Colon (tissue), 2 donors: ENCODE data around the gene COL6A3.
"Not testable (repeated sequence)": the region's sequence is repeated elsewhere in the genome, so short reads cannot be mapped to it uniquely, and the experiment has no call there.

Experiments
- FAIRE-seq: peaks from 2 replicates; lab custom pipeline; 2012; peaks lifted over from hg19 to GRCh38; lab: Jason Lieb, UNC
- donor health status: control.
- donor health status: control.

Gene COL6A3

DNA sequence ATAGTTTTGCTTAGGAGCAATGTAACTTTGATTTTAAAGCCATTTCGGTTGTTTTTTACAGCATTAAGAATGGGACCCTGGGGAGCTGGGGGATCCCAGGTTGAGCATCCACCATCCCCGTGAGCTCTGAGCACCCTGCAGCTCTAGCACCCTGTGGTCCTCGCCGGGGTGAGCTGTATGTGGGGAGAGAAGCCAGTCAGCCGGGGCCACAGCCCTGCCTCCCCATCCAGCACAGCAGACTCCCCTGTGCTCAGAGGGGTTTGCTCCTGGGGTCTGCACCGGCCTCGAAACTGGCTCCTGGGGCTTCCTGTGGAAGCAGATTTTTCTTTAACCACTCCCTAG lies 1.3 kb downstream of the COL6A3 start:
- no peak for FAIRE-seq

DNA sequence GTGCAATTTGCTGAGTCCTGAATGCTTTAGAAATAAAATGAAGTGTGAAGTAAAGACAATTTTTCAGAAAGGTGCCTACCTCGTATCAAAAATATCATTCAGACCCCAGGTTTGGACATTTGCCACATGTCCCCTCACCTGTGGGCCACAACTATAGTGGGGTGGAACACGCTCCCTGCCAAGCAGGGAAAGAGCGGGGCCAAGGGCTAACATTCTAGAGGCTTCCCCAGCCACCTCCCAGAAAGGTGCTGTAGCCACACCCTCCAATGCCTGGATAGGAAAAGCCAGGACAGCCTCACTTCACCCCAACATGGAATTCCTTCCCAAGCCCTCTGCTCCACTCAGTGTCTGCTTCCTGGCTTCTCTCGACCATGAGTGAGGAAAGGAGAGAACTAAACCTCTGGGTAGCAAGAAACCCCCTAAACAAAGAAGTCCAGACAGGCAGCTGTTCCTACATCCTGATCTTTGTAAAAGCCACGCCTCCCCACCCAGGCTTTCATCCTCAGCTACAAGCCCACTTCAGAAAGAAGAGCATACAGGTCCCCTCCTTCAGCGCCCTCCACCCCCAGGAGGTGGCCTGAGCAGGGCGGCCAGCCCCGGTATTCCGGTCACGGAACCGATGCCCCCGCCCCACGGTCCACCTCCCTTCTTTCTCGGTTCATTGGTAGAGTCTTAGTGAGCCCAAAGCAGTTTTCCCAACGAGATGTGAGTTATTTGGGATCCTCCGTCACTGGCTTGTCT lies 2.1 kb downstream of the COL6A3 start:
- FAIRE-seq: no peak

DNA sequence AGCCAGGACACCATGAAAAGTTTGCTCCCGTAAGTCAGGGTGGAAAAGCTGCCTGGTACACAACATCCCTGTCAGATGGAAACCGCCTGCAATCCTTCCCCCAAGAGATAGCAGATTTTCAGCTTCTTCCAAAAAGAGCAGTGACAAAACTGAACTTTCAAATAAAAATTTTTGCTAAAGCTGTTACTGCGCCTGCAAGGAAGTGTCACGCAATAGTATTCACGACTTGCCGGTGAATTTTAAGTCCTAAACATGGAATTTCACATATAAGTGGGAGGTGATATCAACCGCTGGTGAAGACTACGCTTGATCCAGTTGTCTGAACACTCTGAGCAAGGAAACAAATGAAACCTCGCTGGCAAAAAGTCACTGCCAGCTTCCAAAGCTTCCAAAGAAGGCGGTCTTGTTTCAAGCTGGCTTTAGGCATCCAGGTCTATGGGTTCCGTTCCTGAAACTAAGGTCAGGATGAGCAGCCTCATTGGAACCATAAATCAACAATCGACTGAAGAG lies 2.8 kb downstream of the COL6A3 start:
- FAIRE-seq: no peak

DNA sequence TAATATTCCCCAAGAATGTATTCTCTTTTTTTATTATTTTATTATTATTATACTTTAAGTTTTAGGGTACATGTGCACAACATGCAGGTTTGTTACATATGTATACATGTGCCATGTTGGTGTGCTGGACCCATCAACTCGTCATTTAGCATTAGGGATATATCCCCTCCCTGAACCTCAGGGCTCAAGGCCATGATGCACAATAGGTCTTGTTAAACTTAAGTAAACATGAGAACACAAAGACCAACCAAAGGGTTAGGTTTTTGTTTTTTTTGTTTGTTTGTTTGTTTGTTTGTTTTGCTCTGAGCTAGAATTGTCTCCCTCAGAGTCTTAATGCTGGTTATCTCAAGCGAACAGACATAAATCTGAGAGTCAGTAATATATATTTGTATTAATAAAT lies 4.7 kb downstream of the COL6A3 start:
- not testable (repeated sequence) for FAIRE-seq

DNA sequence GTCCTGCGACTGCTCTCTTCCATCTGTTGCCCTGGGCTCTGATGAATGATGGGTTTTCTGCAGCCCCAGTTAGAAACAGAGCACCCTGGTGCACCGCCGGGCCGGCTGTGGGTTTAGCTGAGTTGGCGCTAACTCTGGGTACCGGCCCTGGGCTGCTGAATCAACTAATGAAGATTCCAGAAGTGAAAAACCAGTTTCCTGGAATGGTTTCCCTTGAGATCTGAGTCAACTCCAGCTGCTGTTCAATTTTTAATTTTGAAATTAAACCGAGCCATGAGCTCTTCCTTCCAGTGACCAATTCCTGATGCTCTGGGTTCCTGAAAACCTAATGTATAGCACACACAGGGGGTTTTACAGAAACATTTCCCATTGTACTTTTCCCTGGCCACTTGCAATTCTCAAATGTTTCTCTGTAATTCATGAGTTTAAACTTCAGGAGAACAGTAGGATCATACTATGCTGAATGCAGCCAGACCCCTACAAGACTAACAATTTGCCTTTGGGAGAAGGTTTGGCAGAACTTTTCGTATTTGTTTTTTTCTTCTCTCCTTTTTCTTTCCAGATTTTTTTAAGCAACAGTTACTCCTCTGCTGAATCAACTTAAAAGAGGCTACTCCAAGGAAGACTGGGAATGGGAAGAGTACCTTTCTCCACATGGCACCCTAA lies 5.5 kb downstream of the COL6A3 start:
- FAIRE-seq: no peak

DNA sequence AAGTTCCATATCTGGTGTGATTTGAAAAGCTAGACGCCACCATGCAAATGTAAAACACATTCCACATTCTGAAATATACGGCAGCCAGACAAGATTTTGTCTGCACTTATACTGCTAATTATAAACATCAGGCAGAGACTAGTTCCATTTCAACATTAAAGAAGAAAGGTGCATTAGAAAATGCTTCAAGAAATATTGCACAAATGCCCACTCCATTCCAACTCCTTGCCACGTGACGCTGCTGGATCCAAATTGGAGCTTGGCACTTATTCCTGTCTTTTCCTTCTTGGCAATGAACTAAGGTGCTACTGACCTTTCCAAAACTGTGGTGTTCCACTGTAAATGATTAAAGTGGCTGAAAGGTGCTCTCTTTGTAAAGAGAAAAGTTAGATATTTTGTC lies 6.3 kb downstream of the COL6A3 start:
- FAIRE-seq: no peak

DNA sequence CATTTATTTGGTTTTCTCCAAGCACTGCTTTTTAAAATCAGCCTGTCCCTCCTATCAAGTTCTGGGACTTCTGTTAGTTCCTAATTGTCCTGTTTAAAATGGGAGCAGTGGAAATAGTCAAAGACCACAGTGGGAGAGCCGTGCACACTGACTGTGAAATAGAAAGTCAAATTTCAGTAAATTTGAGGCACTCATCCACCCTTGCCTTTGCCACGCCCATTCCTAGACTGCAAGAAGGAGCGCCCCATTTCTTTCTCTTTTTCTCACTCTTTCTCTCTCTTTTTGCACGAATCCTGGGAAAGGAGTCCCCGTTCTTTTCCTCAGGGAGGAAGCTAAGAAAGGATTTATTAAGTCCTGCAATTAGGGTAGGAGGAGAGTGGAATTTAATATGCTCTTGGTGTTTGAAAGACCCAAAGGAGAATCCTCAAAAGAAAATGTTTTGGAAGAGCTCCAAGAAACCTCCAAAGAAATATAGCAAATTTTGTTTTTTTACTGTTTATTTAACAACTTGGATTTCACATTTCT lies 7.5 kb downstream of the COL6A3 start:
- FAIRE-seq: no peak

DNA sequence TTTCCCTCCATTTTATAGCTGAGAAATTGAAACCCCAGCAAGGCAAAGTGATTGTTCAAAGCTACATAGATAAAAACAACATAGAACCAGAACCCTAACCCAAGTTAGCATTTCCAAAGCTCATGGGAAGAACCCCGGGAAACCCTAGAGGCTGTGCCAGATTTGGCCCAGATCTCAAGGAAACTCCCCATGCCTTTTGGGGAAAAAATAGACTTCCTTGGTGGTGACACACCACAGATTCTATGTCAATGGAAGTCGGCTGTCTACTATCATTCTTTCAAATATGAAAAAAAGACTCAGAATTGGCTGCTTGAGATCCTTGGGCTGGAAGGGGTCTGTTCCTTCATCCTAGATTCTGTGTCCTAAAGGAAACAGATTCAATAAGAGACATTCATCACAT lies 8.4 kb downstream of the COL6A3 start:
- FAIRE-seq: no peak

DNA sequence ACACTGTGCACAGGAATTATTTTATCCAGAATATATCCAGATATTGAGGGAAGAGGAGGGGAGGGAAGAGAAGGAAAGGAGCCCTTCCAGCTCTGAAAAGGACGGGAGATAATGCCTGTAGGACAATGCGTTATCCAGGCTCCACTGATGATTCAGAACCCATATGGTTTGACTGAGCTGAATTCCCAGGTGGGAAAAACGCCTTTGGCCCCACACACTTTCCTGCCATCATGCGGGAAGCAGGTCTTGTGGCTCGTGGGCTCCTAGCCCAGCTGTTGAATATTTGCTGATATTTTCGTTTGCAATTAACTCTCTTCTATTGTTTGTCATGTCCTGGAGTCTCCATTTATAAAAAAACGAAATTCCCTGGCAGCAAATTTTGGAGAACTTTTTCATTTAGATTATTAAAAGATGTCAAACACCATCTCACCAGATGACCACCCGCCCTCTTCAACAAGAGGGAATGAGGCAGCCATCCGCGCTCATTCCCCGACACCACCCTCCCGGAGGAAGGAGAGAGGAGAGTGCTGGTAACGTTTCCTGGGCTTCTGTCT lies 8.9 kb downstream of the COL6A3 start:
- FAIRE-seq: no peak

DNA sequence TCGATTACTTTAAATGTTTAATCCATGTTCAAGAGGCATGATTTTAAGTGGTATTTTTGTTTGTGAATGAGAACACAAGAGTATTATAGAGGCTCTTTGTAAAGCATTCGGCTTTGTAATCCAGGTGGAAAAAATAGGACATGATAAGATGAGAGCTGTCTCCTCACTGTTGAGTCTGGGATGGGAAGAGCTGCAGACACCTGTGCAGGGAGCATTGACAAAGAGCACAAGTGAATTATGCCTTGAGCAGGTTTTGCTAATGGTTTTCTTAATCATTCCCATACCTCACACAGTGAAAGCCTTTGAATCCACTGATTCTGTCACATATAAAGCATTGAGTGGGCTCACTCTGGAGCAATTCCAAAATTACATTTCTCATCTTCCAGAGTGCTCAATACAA lies 9.6 kb downstream of the COL6A3 start:
- FAIRE-seq: no peak

DNA sequence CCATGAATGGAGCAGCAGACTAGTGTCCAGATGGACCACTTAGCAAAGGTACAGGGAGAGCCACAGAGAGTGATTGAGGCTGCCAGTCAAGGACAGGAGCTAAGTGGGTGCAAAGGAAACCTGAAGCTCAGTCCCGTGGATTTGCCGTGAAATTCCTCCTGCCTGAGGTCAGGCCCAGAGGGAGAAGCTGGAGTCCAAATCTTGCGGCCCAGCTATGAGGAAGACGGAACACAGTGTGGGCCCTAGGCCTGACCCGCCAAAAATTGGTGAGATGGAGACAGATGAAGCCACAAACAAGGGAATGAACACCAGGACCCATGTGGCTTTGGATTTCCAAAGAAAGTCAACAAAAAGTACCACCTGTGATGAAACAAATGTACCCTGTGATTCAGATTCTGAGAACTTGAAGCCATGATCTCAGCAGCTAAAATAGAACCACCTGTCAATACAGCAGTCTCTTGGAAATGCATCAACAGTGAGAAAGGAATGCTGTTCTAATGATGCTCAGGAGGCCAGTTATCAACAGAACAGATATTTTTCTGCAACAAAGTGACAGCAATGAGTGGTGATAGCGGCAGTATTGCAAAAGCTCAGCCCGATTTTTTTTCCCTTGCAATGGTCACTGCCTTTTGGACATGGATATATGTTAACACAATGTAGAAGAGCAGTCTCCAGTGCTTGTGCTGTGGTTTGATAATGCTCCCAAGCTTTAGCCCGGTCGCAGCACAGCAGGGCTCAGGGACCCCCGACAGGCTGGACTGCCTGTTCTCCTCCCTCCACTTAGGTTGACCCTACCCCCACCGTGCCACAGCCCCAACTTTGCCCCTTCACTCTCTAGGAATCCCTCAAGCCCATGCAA lies 10.7 kb downstream of the COL6A3 start:
- no peak for FAIRE-seq

DNA sequence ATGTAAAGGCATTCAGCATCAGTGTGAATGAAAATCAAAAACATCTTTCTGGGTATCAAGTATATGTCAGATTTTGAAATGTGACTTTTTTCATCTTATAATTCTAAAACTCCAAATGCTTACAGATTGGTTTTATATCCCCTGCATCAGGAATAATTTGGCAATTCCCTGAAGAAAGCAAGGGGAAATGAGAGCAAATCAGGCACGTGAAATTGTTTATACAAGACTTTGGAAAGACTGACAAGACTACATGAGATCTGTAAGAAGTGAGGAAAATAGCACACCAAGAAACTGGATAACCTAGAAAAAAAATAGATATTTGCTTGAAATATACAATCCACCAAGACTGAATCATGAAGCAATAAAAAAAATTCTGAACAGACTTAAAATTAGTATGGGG lies 13.8 kb downstream of the COL6A3 start:
- FAIRE-seq: no peak

DNA sequence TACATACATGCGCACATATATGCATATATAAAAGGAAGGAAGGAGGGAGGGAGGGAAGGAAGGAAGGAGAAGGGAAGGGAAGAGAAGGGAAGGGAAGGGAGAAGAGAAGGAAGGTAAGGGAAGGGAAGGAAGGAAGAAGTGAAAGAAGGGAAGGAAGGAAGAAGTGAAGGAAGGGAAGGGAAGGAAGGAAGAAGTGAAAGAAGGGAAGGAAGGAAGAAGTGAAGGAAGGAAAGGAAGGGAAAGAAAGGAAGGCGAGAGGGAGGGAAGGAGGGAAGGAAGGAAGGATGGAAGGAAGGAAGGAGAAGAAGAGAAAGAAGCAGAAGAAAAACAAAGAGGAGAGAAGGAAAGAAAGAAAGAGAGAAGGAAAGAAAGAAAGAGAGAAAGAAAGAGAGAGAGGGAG lies 16.9 kb downstream of the COL6A3 start:
- FAIRE-seq: no peak

DNA sequence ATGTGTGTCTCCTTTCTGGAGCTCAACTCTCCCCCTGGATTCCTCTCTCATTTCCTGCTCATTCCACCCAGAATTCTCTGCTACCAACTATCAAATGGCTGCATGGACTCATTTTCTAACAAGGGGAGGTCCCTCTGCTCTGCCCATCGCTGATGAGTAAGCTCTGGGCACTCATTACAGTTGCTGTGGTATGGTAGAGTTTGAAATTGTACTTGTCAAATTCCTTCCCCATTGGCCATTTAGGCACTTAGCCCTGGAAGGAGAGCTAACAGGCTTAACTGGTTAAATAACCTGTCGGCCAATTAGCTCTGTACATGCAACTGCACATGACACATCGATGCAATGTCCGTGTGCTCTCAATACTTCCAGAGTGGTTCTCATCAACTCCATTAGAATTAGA lies 20.4 kb downstream of the COL6A3 start:
- no peak for FAIRE-seq

DNA sequence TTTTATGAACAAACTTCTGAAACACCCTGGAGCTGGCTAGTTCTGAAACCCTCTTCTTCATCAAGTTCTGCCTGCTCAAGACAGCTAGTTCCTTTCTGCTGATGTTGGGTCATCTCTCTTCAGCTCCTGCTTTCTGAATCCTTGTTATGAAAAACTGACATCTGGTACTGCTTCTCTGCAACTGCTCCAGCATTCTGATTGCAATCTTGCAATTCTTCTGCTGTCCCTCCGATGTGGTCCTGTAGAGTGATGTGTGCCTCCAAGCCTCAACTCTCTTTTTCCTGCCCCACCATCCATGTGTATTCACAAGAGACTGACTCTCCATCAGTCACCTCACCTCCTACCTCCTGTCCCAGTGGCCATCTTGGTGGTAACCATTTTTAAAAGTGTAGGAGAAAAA lies 21.8 kb downstream of the COL6A3 start:
- no peak for FAIRE-seq

DNA sequence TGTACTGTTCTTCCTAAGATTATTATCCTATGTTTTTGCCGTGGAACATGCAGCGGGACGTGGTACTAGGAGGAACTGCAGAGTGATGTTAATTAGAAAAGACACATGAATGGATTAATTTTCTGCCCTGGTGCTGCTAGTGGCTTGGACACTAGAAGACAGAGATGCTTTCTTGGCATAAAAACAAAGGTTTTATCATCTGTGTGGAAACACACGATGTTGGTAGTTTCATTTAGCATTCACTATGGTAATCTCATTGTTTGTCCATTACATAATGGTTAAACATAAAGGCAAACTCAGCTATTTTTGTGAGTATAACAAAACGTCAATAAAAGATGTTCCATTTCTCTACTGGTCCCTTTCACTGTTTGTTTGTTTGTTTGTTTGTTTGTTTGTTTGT lies 22.8 kb downstream of the COL6A3 start:
- no peak for FAIRE-seq

DNA sequence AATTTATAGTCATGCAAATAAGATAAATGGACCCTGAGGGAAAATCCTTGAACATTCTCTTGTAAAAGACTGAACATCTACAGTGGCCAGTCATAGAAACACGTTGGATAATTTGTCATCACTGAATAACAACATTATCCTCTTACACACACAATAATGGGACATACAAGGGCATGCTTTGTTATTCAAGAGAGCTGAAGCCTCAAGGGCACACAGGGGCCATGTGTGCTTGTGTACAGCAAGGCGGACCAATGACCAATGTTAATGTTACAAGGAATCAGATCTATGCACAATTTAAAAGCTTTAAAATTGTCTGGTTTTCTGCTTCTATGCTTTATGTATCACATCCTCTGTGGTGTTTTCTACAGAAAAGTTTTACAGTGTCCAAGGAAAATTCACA lies 23.7 kb downstream of the COL6A3 start:
- no peak for FAIRE-seq

DNA sequence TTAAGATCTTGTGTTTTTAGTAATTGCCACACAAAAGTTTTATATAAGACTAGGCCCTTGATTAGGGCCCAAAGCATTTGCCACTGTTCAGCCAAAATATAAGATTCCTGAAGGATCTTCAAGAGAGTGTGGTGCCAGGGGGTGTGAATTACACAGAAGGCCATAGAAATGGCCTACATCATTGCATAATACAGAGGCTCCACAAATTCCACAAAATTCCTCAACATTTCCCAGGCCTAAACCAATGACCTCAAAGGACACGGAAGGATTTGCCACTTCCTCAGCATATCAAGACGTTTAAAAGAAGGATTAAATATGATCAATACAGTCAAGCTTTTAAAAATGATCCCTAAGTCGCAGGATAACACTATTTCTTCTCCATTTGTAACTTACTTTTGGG lies 24.1 kb downstream of the COL6A3 start:
- no peak for FAIRE-seq

DNA sequence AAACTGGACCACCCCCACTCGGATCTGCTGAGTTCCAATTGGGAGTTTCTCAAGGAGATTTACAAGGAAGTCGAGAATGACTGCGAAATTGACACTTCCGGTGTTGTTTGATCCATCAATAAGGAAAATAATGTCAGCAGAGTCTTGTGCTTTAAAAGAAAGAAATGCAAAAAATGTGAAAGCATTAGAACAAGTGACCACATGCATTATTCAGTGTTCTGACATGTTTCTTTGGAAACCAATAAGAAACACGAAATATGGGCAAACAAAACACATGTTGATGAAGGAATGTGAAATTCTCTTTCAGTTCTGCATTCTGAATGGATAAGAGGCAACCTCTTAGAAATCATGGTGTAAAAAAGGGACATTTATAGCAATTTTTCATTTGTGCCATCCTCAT lies 25.9 kb downstream of the COL6A3 start:
- no peak for FAIRE-seq

DNA sequence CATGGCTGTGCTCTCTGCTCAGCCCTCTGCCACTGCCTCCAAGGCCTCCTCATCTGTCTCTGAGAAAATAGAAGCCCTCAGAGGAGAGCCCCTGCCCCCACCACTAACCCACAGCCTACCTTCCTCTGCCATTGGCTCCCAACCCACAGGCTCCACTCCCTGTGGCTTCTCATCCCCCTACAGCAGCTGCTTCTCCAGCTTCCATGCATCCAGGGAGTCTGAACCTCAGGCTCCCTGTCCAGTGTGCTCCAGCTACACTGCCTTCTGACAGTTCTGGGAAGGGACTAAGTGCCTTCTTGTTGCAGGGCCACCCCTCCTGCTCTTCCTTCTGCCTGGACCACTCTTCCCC lies 29.3 kb downstream of the COL6A3 start:
- FAIRE-seq: no peak

DNA sequence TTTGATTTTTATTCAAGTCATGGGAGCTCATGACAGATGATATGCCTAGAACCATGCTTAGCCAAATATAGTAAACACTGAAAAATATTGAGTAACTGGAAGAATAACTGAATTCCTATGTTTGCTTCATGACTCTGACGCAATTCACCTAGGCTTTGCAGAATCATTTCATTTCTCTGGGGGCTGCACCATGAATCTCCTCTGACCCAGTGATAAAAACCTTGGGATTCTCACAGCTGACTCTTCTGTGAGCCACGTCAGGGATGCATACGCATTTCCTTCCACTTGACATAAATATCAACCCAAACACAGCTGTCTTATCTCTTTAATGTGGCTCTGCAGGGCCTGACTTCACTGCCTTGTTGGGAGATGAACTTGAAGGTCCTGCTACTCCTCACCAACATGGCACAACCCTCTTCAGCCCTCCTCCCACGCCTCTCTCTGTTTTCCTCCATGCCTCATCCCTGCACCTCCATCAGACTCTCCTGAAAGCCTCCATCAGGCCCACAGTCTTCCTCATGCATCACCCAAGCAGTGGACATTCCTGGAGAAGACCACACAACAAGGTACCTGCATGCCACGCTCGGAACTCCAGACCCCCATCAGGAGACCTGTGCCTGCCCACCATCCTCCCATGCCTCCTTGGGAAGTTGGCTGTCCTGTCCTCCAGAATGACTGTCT lies 29.8 kb downstream of the COL6A3 start:
- no peak for FAIRE-seq

DNA sequence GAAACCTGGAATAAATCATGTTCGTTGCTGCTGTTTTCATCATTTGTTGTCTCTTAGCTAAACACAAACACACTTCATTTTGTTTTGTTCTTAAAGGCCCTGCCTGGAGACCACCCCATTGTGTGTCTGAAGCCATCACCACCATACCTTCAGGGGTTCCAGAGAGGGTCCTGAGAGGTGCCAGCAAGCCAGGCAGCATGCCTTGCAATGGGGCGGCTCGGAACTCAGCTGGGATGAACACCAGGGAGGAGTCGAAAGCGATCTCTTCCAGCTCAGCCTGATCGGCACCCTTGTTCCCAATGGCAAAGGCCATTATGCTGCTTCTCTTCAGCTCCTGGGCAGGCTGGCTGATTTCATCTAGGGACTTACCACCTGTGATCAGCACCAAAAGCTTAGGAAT lies 33.2 kb downstream of the COL6A3 start:
- FAIRE-seq: no peak
